Midbrain (tissue), 1 donor: ENCODE data around the gene NEU1.

Experiments
- DNase-seq: peaks from one replicate; lab custom pipeline; 2025; lab: John Stamatoyannopoulos, UW

The NEU1 gene

GRCh38 chr6:31896493-31896855 is 33.9 kb upstream of the NEU1 start:
- DNase-seq = no peak

GRCh38 chr6:31892821-31893220 is 30.2 kb upstream of the NEU1 start:
- no peak for DNase-seq

GRCh38 chr6:31889331-31889972 is 26.8 kb upstream of the NEU1 start:
- no peak for DNase-seq

GRCh38 chr6:31888276-31889258 is 25.9 kb upstream of the NEU1 start:
- no peak for DNase-seq

GRCh38 chr6:31887173-31888007 is 24.8 kb upstream of the NEU1 start:
- DNase-seq = no peak

- no peak for DNase-seq
Measured at GRCh38 chr6:31886541-31886991, 23.9 kb upstream of the NEU1 start.

GRCh38 chr6:31884528-31885035 is 22.0 kb upstream of the NEU1 start:
- no peak for DNase-seq

- no peak for DNase-seq
Measured at GRCh38 chr6:31883676-31884075, 21.1 kb upstream of the NEU1 start.

- DNase-seq = no peak
Measured at GRCh38 chr6:31882344-31882743, 19.7 kb upstream of the NEU1 start.

- no peak for DNase-seq
Measured at GRCh38 chr6:31881136-31881859, 18.7 kb upstream of the NEU1 start.

GRCh38 chr6:31880616-31881015 is 18.0 kb upstream of the NEU1 start:
- DNase-seq = no peak

GRCh38 chr6:31879901-31880300 is 17.3 kb upstream of the NEU1 start:
- no peak for DNase-seq

- no peak for DNase-seq
Measured at GRCh38 chr6:31879143-31879542, 16.5 kb upstream of the NEU1 start.

GRCh38 chr6:31878726-31879125 is 16.1 kb upstream of the NEU1 start, which contains the start of gene SLC44A4:
SLC44A4 (minus strand) TSS chr6:31878997; CDS start chr6:31878980, 17 bp downstream.
- DNase-seq = no peak

GRCh38 chr6:31878222-31878621 is 15.6 kb upstream of the NEU1 start:
- no peak for DNase-seq

GRCh38 chr6:31877651-31878161 is 15.1 kb upstream of the NEU1 start:
- no peak for DNase-seq

GRCh38 chr6:31877125-31877650 is 14.6 kb upstream of the NEU1 start:
- no peak for DNase-seq

- no peak for DNase-seq
Measured at GRCh38 chr6:31876357-31876756, 13.7 kb upstream of the NEU1 start.

- no peak for DNase-seq
Measured at GRCh38 chr6:31875877-31876276, 13.3 kb upstream of the NEU1 start.

GRCh38 chr6:31874836-31875572 is 12.4 kb upstream of the NEU1 start:
- DNase-seq = no peak
